H9 (cell line): Measurements from ENCODE around the gene MAD1L1. TPM values are rescaled to one million over a fixed set of nuclear protein-coding genes. Genes with fewer than 3 reads are reported as not detected.
A peak's percentile ranks its signal among the peaks of the same experiment; 100 is the strongest.

Source experiments
- DNase-seq: peaks from one replicate; pipeline ENCODE4 v3.0.0-alpha.2; 2017
- H2AFZ ChIP-seq: one replicate; pipeline ENCODE4 v1.6.1; 2013; ENCODE audit warnings: mild to moderate bottlenecking, low read length, control low read depth, moderate library complexity
- H2AK5ac ChIP-seq: 2 replicates; pipeline ENCODE4 v1.6.1; 2013; ENCODE audit warnings: low read length, control low read depth, mixed read lengths; ENCODE audit not compliant: insufficient read length
- H2BK120ac ChIP-seq: one replicate; pipeline ENCODE4 v1.6.1; 2013; ENCODE audit warnings: low read depth, mild to moderate bottlenecking, low read length, control low read depth, inconsistent platforms; ENCODE audit not compliant: poor library complexity, severe bottlenecking
- H2BK12ac ChIP-seq: 2 replicates; pipeline ENCODE4 v1.6.1; 2013; ENCODE audit warnings: low read length, control low read depth, mixed read lengths, low read depth; ENCODE audit not compliant: insufficient read length
- H2BK15ac ChIP-seq: 2 replicates; pipeline ENCODE4 v1.6.1; 2013; ENCODE audit warnings: low read depth, low read length, control low read depth
- H2BK20ac ChIP-seq: one replicate; pipeline ENCODE4 v1.6.1; 2013; ENCODE audit warnings: low read depth, mild to moderate bottlenecking, low read length, control low read depth, inconsistent platforms; ENCODE audit not compliant: poor library complexity, severe bottlenecking
- H2BK5ac ChIP-seq: 2 replicates; pipeline ENCODE4 v1.6.1; 2013; ENCODE audit warnings: low read length, control low read depth, mixed read lengths; ENCODE audit not compliant: insufficient read length
- H3K14ac ChIP-seq: 2 replicates; pipeline ENCODE4 v1.6.1; 2013; ENCODE audit warnings: low read length, control low read depth; ENCODE audit not compliant: insufficient read depth
- H3K18ac ChIP-seq: 2 replicates; pipeline ENCODE4 v1.6.1; 2013; ENCODE audit warnings: low read depth, mild to moderate bottlenecking, mixed read lengths, low read length, control low read depth; ENCODE audit not compliant: insufficient read length
- H3K23ac ChIP-seq: 2 replicates; pipeline ENCODE4 v1.6.1; 2013; ENCODE audit warnings: low read length, control low read depth, mixed read lengths, low read depth; ENCODE audit not compliant: insufficient read length
- H3K23me2 ChIP-seq: 2 replicates; pipeline ENCODE4 v1.6.1; 2013; ENCODE audit warnings: low read depth, mild to moderate bottlenecking, mixed read lengths, low read length, control low read depth; ENCODE audit not compliant: insufficient read length, poor library complexity, severe bottlenecking
- H3K27ac ChIP-seq: 2 replicates; pipeline ENCODE4 v1.5.1; 2013; ENCODE audit warnings: low read length, control low read depth, mixed read lengths, low read depth; ENCODE audit not compliant: insufficient read length
- H3K27me3 ChIP-seq: 2 replicates; pipeline ENCODE4 v1.6.1; 2013; ENCODE audit warnings: low read length, control low read depth, inconsistent platforms; ENCODE audit not compliant: insufficient read depth
- H3K4ac ChIP-seq: 2 replicates; pipeline ENCODE4 v1.6.1; 2013; ENCODE audit warnings: low read depth, mild to moderate bottlenecking, control low read depth, inconsistent platforms, low read length, moderate library complexity
- H3K4me1 ChIP-seq: 2 replicates; pipeline ENCODE4 v1.6.1; 2013; ENCODE audit warnings: low read length, control low read depth, inconsistent platforms; ENCODE audit not compliant: insufficient read depth
- H3K4me2 ChIP-seq: 2 replicates; pipeline ENCODE4 v1.6.1; 2013; ENCODE audit warnings: low read length, control low read depth, mixed read lengths; ENCODE audit not compliant: insufficient read length, insufficient read depth
- H3K56ac ChIP-seq: 2 replicates; pipeline ENCODE4 v1.6.1; 2013; ENCODE audit warnings: low read depth, mild to moderate bottlenecking, mixed read lengths, low read length, control low read depth; ENCODE audit not compliant: insufficient read length
- H3K79me1 ChIP-seq: 2 replicates; pipeline ENCODE4 v1.6.1; 2013; ENCODE audit warnings: low read depth, mild to moderate bottlenecking, moderate library complexity, low read length, control low read depth, inconsistent platforms; ENCODE audit not compliant: insufficient read depth, poor library complexity, severe bottlenecking
- H3K79me2 ChIP-seq: 2 replicates; pipeline ENCODE4 v1.6.1; 2013; ENCODE audit warnings: low read length, control low read depth, inconsistent platforms; ENCODE audit not compliant: insufficient read depth
- H3K9ac ChIP-seq: 2 replicates; pipeline ENCODE4 v1.6.1; 2013; ENCODE audit warnings: low read length, control low read depth, mixed read lengths; ENCODE audit not compliant: insufficient read length; ENCODE audit errors: extremely low read depth
- H3K9me3 ChIP-seq: one replicate; pipeline ENCODE4 v1.6.1; 2013; ENCODE audit warnings: low read depth, low read length, inconsistent platforms; ENCODE audit not compliant: control insufficient read depth
- H3T11ph ChIP-seq: one replicate; pipeline ENCODE4 v1.6.1; 2013; ENCODE audit warnings: mild to moderate bottlenecking, low read length, control low read depth, inconsistent platforms
- H4K20me1 ChIP-seq: one replicate; pipeline ENCODE4 v1.6.1; 2013; ENCODE audit not compliant: control insufficient read depth, insufficient read length, insufficient read depth
- H4K5ac ChIP-seq: 2 replicates; pipeline ENCODE4 v1.6.1; 2013; ENCODE audit warnings: low read depth, mild to moderate bottlenecking, mixed read lengths, low read length, control low read depth; ENCODE audit not compliant: insufficient read length
- H4K8ac ChIP-seq: replicated peaks from 2 replicates; pipeline ENCODE4 v1.6.1; 2013; ENCODE audit warnings: low read length, control low read depth, mixed read lengths, low read depth; ENCODE audit not compliant: insufficient read length
- H4K91ac ChIP-seq: 2 replicates; pipeline ENCODE4 v1.6.1; 2013; ENCODE audit warnings: low read depth, mild to moderate bottlenecking, moderate library complexity, mixed read lengths, low read length, control low read depth; ENCODE audit not compliant: insufficient read length
- H3K27ac Mint-ChIP-seq, 3 experiments: 2 replicates in 2 of 3; 3 replicates in 1 of 3; pipeline ENCODE4 v1.8.0; 2020 to 2021; ENCODE audit warnings: mixed read lengths in 3 of 3, mild to moderate bottlenecking in 1 of 3, moderate library complexity in 1 of 3
- H3K27me3 Mint-ChIP-seq: 2 replicates; pipeline ENCODE4 v1.8.0; 2021; ENCODE audit warnings: low read depth, mild to moderate bottlenecking, moderate library complexity, mixed read lengths
- H3K36me3 Mint-ChIP-seq, 3 experiments: 2 replicates in 2 of 3; 3 replicates in 1 of 3; pipeline ENCODE4 v1.8.0; 2020 to 2021; ENCODE audit warnings: low read depth in 3 of 3, mixed read lengths in 3 of 3; ENCODE audit not compliant: insufficient read depth in 1 of 3
- H3K4me1 Mint-ChIP-seq, 2 experiments: 2 replicates each; pipeline ENCODE4 v1.8.0; 2020; ENCODE audit warnings: mixed read lengths in 2 of 2
- H3K4me3 Mint-ChIP-seq, 2 experiments: 2 replicates in 1 of 2; 3 replicates in 1 of 2; pipeline ENCODE4 v1.8.0; 2020 to 2021; ENCODE audit warnings: mild to moderate bottlenecking in 2 of 2, mixed read lengths in 2 of 2, moderate library complexity in 1 of 2
- H3K9me3 Mint-ChIP-seq, 2 experiments: 2 replicates in 1 of 2; 3 replicates in 1 of 2; pipeline ENCODE4 v1.8.0; 2020; ENCODE audit warnings: mild to moderate bottlenecking in 2 of 2, mixed read lengths in 2 of 2, moderate library complexity in 1 of 2
- WGBS: extraction: QIAGEN DNeasy Blood & Tissue Kit; methylation state at CpG from one replicate; pipeline ENCODE4 v1.1.7; 2013; ENCODE audit warnings: missing lambda C conversion rate, low lambda C conversion rate, mixed read lengths; ENCODE audit not compliant: insufficient read length; ENCODE audit errors: extremely low coverage; 5-methylcytosine and 5-hydroxymethylcytosine counted together
- total RNA-seq: library from RNA; stranded (reverse); gene quantifications from 2 replicates; pipeline ENCODE4 v1.2.1, GENCODE V29; 2021
- TF ChIP-seq, protein P1 (sequence below): fragments of 200-600 bp; sonication (generic); conservative IDR thresholded peaks from 3 replicates; pipeline ENCODE4 v1.8.0; 2021; ENCODE audit warnings: antibody characterized with exemption, mild to moderate bottlenecking

The MAD1L1 gene
- total RNA-seq, 1 experiment from 2014 or later, result 39.0 TPM

DNA sequence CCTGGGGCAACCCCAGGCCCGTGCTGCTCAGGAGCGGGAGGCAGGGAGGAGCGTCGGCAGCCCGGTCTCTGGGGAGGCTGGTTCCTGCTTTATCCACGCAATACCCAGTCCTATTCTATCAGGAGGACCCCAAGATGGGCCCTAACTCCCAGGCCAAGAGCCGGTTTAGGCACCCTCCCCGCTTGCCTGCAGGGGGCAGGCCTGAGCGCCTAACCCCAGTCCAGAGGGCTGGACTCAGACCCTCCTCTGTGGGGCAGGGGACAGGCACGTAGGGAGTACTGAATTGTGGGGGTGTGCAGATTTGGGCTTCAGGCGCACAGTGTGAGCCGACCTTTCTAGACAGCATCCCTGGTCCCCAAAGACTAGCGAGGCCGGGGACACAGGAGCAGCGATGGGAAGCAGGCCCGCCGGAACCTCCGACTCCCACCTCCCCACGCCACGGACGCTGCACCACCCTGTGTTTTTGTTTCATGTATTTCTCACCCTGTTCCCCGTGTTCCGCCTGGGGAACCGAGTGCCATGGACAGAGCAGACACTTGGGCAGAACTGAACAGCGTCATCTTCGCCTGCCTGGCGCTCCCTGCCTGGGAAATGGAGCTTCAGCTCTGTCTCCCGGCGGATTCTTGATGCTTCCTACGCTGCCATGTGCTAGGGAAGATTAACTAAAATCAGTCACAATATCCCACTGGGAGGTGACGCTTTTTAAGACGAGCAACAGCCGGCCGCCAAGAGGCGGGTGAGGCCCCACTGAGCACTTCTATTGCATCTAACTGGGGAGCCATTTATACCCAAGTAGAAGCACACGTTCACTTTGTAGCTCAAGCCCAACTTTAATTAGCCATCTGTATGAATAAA is 14.6 kb upstream of the MAD1L1 start:
- Histone ChIP-seq H3K4me2 (no peak overlapping the region), H3K79me1 (no peaks in the 10 kb centered on the region), H3K9ac (no peak overlapping the region), H2BK120ac (no peak overlapping the region), H3K4me1 (no peaks in the 10 kb centered on the region; the same call in 1 of the 2 replicates), H3K14ac (no peak overlapping the region), H3K27me3 (no peaks in the 10 kb centered on the region), H2BK12ac (no peak overlapping the region), H3T11ph (no peak overlapping the region), H4K5ac (no peak overlapping the region), H3K27ac (no peak overlapping the region), H3K23ac (no peak overlapping the region), H3K9me3 (no peaks in the 10 kb centered on the region), H3K79me2 (no peaks in the 10 kb centered on the region), H4K20me1 (no peaks in the 10 kb centered on the region), H3K18ac (no peak overlapping the region), H2BK5ac (no peak overlapping the region), H2AK5ac (no peak overlapping the region), H2BK15ac (no peak overlapping the region), H3K56ac (no peak overlapping the region), H3K4ac (no peak overlapping the region), H4K8ac (no peak overlapping the region), H4K91ac (no peak overlapping the region), H3K23me2 (peaks cover 7% of the 10 kb centered on the region), H2BK20ac (no peak overlapping the region), H2AFZ (no peak overlapping the region)
- Mint-ChIP-seq H3K4me1 (peaks cover 11 to 18% of the 10 kb centered on the region in 2 experiments), H3K27me3 (no peaks in the 10 kb centered on the region; the same call in 1 of the 2 replicates), H3K27ac (no peak overlapping the region; a peak in 2 of 7 replicates), H3K9me3 (no peaks in the 10 kb centered on the region), H3K36me3 (peaks cover 12 to 41% (median 36%) of the 10 kb centered on the region in 3 experiments), H3K4me3 (no peak overlapping the region)
- peak; percentile 75 for DNase-seq
- TF ChIP-seq, protein P1, sequence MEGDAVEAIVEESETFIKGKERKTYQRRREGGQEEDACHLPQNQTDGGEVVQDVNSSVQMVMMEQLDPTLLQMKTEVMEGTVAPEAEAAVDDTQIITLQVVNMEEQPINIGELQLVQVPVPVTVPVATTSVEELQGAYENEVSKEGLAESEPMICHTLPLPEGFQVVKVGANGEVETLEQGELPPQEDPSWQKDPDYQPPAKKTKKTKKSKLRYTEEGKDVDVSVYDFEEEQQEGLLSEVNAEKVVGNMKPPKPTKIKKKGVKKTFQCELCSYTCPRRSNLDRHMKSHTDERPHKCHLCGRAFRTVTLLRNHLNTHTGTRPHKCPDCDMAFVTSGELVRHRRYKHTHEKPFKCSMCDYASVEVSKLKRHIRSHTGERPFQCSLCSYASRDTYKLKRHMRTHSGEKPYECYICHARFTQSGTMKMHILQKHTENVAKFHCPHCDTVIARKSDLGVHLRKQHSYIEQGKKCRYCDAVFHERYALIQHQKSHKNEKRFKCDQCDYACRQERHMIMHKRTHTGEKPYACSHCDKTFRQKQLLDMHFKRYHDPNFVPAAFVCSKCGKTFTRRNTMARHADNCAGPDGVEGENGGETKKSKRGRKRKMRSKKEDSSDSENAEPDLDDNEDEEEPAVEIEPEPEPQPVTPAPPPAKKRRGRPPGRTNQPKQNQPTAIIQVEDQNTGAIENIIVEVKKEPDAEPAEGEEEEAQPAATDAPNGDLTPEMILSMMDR, result peak; percentile 88
- no CpG with 5 or more reads among the region's 36 CpGs for WGBS
